GM19193 (cell line): ENCODE measurements around the gene SGCD.

Source experiments
- POLR2A ChIP-seq: IDR thresholded peaks from 4 replicates; pipeline ENCODE4 v1.6.1; 2011; ENCODE audit not compliant: insufficient read depth, insufficient read length; ENCODE audit errors: extremely low read depth

Gene SGCD

GRCh38 chr5:156680831-156681230, 353.9 kb downstream of the SGCD start:
- TF ChIP-seq POLR2A = no peak

GRCh38 chr5:156681265-156681664, 354.3 kb downstream of the SGCD start:
- no peak for TF ChIP-seq POLR2A

GRCh38 chr5:156682971-156683370, 356.0 kb downstream of the SGCD start:
- no peak for TF ChIP-seq POLR2A

- TF ChIP-seq POLR2A = no peak
Observed at GRCh38 chr5:156683509-156683908, 356.5 kb downstream of the SGCD start.

GRCh38 chr5:156684216-156684615, 357.3 kb downstream of the SGCD start:
- TF ChIP-seq POLR2A = no peak

GRCh38 chr5:156685481-156685880, 358.5 kb downstream of the SGCD start:
- TF ChIP-seq POLR2A = no peak

GRCh38 chr5:156686380-156686779, 359.4 kb downstream of the SGCD start:
- TF ChIP-seq POLR2A = no peak

GRCh38 chr5:156686796-156687195, 359.8 kb downstream of the SGCD start:
- TF ChIP-seq POLR2A = no peak

GRCh38 chr5:156687514-156687913, 360.6 kb downstream of the SGCD start:
- no peak for TF ChIP-seq POLR2A

GRCh38 chr5:156691572-156691971, 364.6 kb downstream of the SGCD start:
- TF ChIP-seq POLR2A = no peak

- TF ChIP-seq POLR2A = no peak
Observed at GRCh38 chr5:156693113-156693512, 366.1 kb downstream of the SGCD start.

GRCh38 chr5:156694598-156694997, 367.6 kb downstream of the SGCD start:
- TF ChIP-seq POLR2A = no peak

- TF ChIP-seq POLR2A = no peak
Observed at GRCh38 chr5:156695774-156696173, 368.8 kb downstream of the SGCD start.

GRCh38 chr5:156698323-156698722, 371.4 kb downstream of the SGCD start:
- TF ChIP-seq POLR2A = no peak

GRCh38 chr5:156699147-156699546, 372.2 kb downstream of the SGCD start:
- no peak for TF ChIP-seq POLR2A

GRCh38 chr5:156704139-156704538, 377.2 kb downstream of the SGCD start:
- TF ChIP-seq POLR2A = no peak

GRCh38 chr5:156706631-156707030, 379.7 kb downstream of the SGCD start:
- no peak for TF ChIP-seq POLR2A
